GM20000 (cell line): ENCODE results near the gene SLC25A10.

Experiments used
- DNase-seq: peaks from one replicate; pipeline ENCODE4 v3.0.0; 2012; ENCODE audit warnings: low spot score
- CTCF ChIP-seq: IDR thresholded peaks from 2 replicates; pipeline ENCODE4 v1.5.1; 2012; ENCODE audit warnings: mild to moderate bottlenecking, control low read depth; ENCODE audit errors: extremely low read depth, missing control alignments

The SLC25A10 gene

GRCh38 chr17:81703747-81704654 is 8.1 kb upstream of the SLC25A10 start:
- no peak for DNase-seq
- TF ChIP-seq CTCF, result no peak

GRCh38 chr17:81705518-81706231 is 6.4 kb upstream of the SLC25A10 start:
- no peak for DNase-seq
- no peak for TF ChIP-seq CTCF

- no peak for DNase-seq
- TF ChIP-seq CTCF, result no peak
Observed at GRCh38 chr17:81706232-81706611, 5.9 kb upstream of the SLC25A10 start.

GRCh38 chr17:81706757-81707624 is 5.1 kb upstream of the SLC25A10 start:
- no peak for DNase-seq
- TF ChIP-seq CTCF, result no peak

- DNase-seq, result no peak
- TF ChIP-seq CTCF, result no peak
Observed at GRCh38 chr17:81707725-81708646, 4.1 kb upstream of the SLC25A10 start.

GRCh38 chr17:81708739-81709185 is 3.3 kb upstream of the SLC25A10 start:
- no peak for DNase-seq

More at GRCh38 chr17:81708739-81709185, 3.3 kb upstream of the SLC25A10 start:
- no peak for TF ChIP-seq CTCF
